PC-3 (cell line): ENCODE data around the gene CCDC190. TPM values are rescaled to one million over a fixed set of nuclear protein-coding genes. Genes with fewer than 3 reads are reported as not detected.

Source experiments
- ATAC-seq: fragments of 200-7000 bp; cut with Tn5 transposase; 2 replicates; pipeline ENCODE4 v1.9.1; 2020; ENCODE audit warnings: mild to moderate bottlenecking, moderate library complexity
- BruUV-seq: library from RNA; stranded (reverse); fragments of 400-500 nt; replicated peaks from 2 replicates; lab custom pipeline; 2021; lab: Mats Ljungman, UMichigan
- CTCF ChIA-PET: fragments of 300-600 bp; sonication (Branson Sonifier 250); formaldehyde crosslinking; loops from one replicate; lab custom pipeline; 2022; ENCODE audit warnings: antibody characterized with exemption; lab: Charles Lee
- POLR2A ChIA-PET: fragments of 300-600 bp; sonication (Branson Sonifier 250); formaldehyde crosslinking; loops from one replicate; lab custom pipeline; 2022; ENCODE audit warnings: antibody characterized with exemption; ENCODE audit not compliant: unreplicated experiment; lab: Charles Lee
- DNase-seq: peaks from one replicate; pipeline ENCODE4 v3.0.0-alpha.2; 2015
- H2AFZ ChIP-seq: fragments of 300-600 bp; sonication (generic); 2 replicates; pipeline ENCODE4 v1.6.0; 2016; ENCODE audit warnings: antibody characterized with exemption, low read length
- H3F3A ChIP-seq: fragments of 300-600 bp; sonication (generic); one replicate; pipeline ENCODE4 v1.6.0; 2017; ENCODE audit warnings: antibody characterized with exemption, low read length, control low read depth, mild to moderate bottlenecking; ENCODE audit not compliant: unreplicated experiment
- H3K27ac ChIP-seq: fragments of 300-600 bp; sonication (generic); 2 replicates; pipeline ENCODE4 v1.5.1; 2016; ENCODE audit warnings: mild to moderate bottlenecking, low read length
- H3K27me3 ChIP-seq: fragments of 300-600 bp; sonication (generic); 2 replicates; pipeline ENCODE4 v1.6.1; 2016; ENCODE audit warnings: low read length, mixed read lengths
- H3K36me3 ChIP-seq: fragments of 300-600 bp; sonication (generic); 2 replicates; pipeline ENCODE4 v1.6.1; 2016; ENCODE audit warnings: low read depth, mixed run types, low read length, mixed read lengths
- H3K4me1 ChIP-seq: fragments of 300-600 bp; sonication (generic); 2 replicates; pipeline ENCODE4 v1.5.1; 2016; ENCODE audit warnings: low read length; ENCODE audit not compliant: insufficient read depth
- H3K4me2 ChIP-seq: fragments of 300-600 bp; sonication (generic); 2 replicates; pipeline ENCODE4 v1.6.0; 2016; ENCODE audit warnings: low read length
- H3K4me3 ChIP-seq: fragments of 300-600 bp; sonication (generic); 2 replicates; pipeline ENCODE4 v1.5.1; 2016; ENCODE audit warnings: mild to moderate bottlenecking, low read length, mixed read lengths
- H3K79me2 ChIP-seq: fragments of 300-600 bp; sonication (generic); 2 replicates; pipeline ENCODE4 v1.6.1; 2017; ENCODE audit warnings: low read length, mixed read lengths
- H3K9ac ChIP-seq: fragments of 300-600 bp; sonication (generic); 2 replicates; pipeline ENCODE4 v1.6.0; 2016; ENCODE audit warnings: mild to moderate bottlenecking, low read length
- H3K9me2 ChIP-seq: fragments of 300-600 bp; sonication (generic); replicated peaks from 2 replicates; pipeline ENCODE4 v1.6.1; 2016; ENCODE audit warnings: mixed run types, low read length, mixed read lengths
- H3K9me3 ChIP-seq: fragments of 300-600 bp; sonication (generic); 2 replicates; pipeline ENCODE4 v1.6.1; 2016; ENCODE audit warnings: low read length, mixed read lengths
- H4K20me1 ChIP-seq: fragments of 300-600 bp; sonication (generic); 2 replicates; pipeline ENCODE4 v1.6.1; 2016; ENCODE audit warnings: low read length, mixed read lengths
- CTCF ChIP-seq: fragments of 300-600 bp; sonication (generic); conservative IDR thresholded peaks from 2 replicates; pipeline ENCODE4 v1.5.1; 2017; ENCODE audit warnings: antibody characterized with exemption, low read depth, mild to moderate bottlenecking, low read length
- EZH2 ChIP-seq: fragments of 300-600 bp; sonication (generic); IDR thresholded peaks from one replicate; pipeline ENCODE4 v1.6.1; 2017; ENCODE audit warnings: antibody characterized with exemption, mild to moderate bottlenecking, low read length; ENCODE audit not compliant: unreplicated experiment
- EZH2phosphoT487 ChIP-seq: fragments of 300-600 bp; sonication (generic); IDR thresholded peaks from 2 replicates; pipeline ENCODE4 v1.6.1; 2018; ENCODE audit warnings: mild to moderate bottlenecking, antibody characterized with exemption, low read length, borderline replicate concordance
- intact Hi-C: fragments of 100-400 bp; cut with micrococcal nuclease; formaldehyde crosslinking; loops from 2 replicates; pipeline ENCODE4 v1.9.0; 2023
- total RNA-seq: library from RNA; depleted of rRNA; stranded (reverse); fragments of >200 nt; gene quantifications from 2 replicates; pipeline ENCODE4 v1.2.3, GENCODE V29; 2014

CCDC190 gene
- total RNA-seq, 1 experiment from 2014 or later, result 0.62 TPM

GRCh38 chr1:162901243-162901642 lies 40.3 kb upstream of the CCDC190 start:
- POLR2A ChIA-PET, result interaction anchor here (0.6 kb wide), 1 partner anchor 167 kb away, joined by 4 read pairs; no protein-coding TSS in a partner anchor
- no TSS peak for BruUV-seq

GRCh38 chr1:162899422-162900146 lies 38.6 kb upstream of the CCDC190 start:
- Histone ChIP-seq H3K36me3 (no peaks in the 10 kb centered on the region), H3K9me3 (no peaks in the 10 kb centered on the region), H3K9me2 (no peaks in the 10 kb centered on the region), H3K79me2 (no peaks in the 10 kb centered on the region), H4K20me1 (no peaks in the 10 kb centered on the region), H3F3A (no peaks in the 10 kb centered on the region), H3K27me3 (no peaks in the 10 kb centered on the region), H3K4me3 (no peak overlapping the region), H3K4me1 (peaks cover 24% of the 10 kb centered on the region), H3K27ac (peak overlapping the region; percentile 79), H2AFZ (no peak overlapping the region), H3K4me2 (peak overlapping the region; percentile 21), H3K9ac (peak overlapping the region; percentile 19; the same call in 1 of the 2 replicates)
- ATAC-seq (peak; percentile 87), DNase-seq (peak; percentile 85)
- ChIA-PET CTCF (interaction anchor here (0.6 kb wide), 2 partner anchors 23 to 276 kb away, joined by 3 read pairs; no protein-coding TSS in a partner anchor), POLR2A (interaction anchor here (0.7 kb wide), 1 partner anchor 9 kb away, joined by 5 read pairs; no protein-coding TSS in a partner anchor)
- TSS peak; percentile 65 for BruUV-seq
- TF ChIP-seq EZH2phosphoT487, result no peak
- TF ChIP-seq EZH2, result no peak
- no peak for TF ChIP-seq CTCF
- intact Hi-C loops, result loop anchor here (1.0 to 2.0 kb wide), 2 partner anchors 9 to 21 kb away; no protein-coding TSS in a partner anchor

More at GRCh38 chr1:162901243-162901642, 40.3 kb upstream of the CCDC190 start:
- peaks cover 40% of the 10 kb centered on the region for H3K4me1 ChIP-seq
- H3F3A ChIP-seq, result no peaks in the 10 kb centered on the region
- CTCF ChIA-PET, result no interaction called here
- H3K4me3 ChIP-seq, result no peak overlapping the region
- H3K36me3 ChIP-seq, result no peaks in the 10 kb centered on the region
- intact Hi-C loops, result no loop called here
- no peaks in the 10 kb centered on the region for H3K9me3 ChIP-seq
- H3K4me2 ChIP-seq, result no peak overlapping the region
- H2AFZ ChIP-seq, result no peak overlapping the region
- H3K9ac ChIP-seq, result no peak overlapping the region
- no peak overlapping the region for H3K27ac ChIP-seq
- H3K27me3 ChIP-seq, result no peaks in the 10 kb centered on the region
- H4K20me1 ChIP-seq, result no peaks in the 10 kb centered on the region
- no peak for DNase-seq
- H3K9me2 ChIP-seq, result no peaks in the 10 kb centered on the region
- ATAC-seq, result no peak
- no peak for TF ChIP-seq EZH2phosphoT487
- no peak for TF ChIP-seq CTCF
- no peak for TF ChIP-seq EZH2
- H3K79me2 ChIP-seq, result no peaks in the 10 kb centered on the region

- no peak for DNase-seq
- H3K4me3 ChIP-seq, result no peak overlapping the region
- no peak overlapping the region for H2AFZ ChIP-seq
- H3F3A ChIP-seq, result no peaks in the 10 kb centered on the region
- no peaks in the 10 kb centered on the region for H3K36me3 ChIP-seq
- ATAC-seq, result no peak
- CTCF ChIA-PET, result no interaction called here
- POLR2A ChIA-PET, result no interaction called here
- intact Hi-C loops, result no loop called here
- no TSS peak for BruUV-seq
- no peak overlapping the region for H3K9ac ChIP-seq
- no peaks in the 10 kb centered on the region for H3K9me2 ChIP-seq
- H4K20me1 ChIP-seq, result no peaks in the 10 kb centered on the region
- no peaks in the 10 kb centered on the region for H3K9me3 ChIP-seq
- H3K27me3 ChIP-seq, result no peaks in the 10 kb centered on the region
- H3K4me2 ChIP-seq, result no peak overlapping the region
- H3K27ac ChIP-seq, result no peak overlapping the region
- H3K79me2 ChIP-seq, result no peaks in the 10 kb centered on the region
- H3K4me1 ChIP-seq, result no peaks in the 10 kb centered on the region
- TF ChIP-seq EZH2 (no peak), CTCF (no peak), EZH2phosphoT487 (no peak)
These were observed 32.6 kb upstream of the CCDC190 start for GRCh38 chr1:162893612-162893908.
